Left lung (tissue), 10 donors: ENCODE data around the gene CHMP4B. TPM values are rescaled to one million over a fixed set of nuclear protein-coding genes. Genes with fewer than 3 reads are reported as not detected.

ENCODE experiments used
- ATAC-seq: fragments of 200-7000 bp; cut with Tn5 transposase; one replicate; pipeline ENCODE4 v1.9.1; 2020; ENCODE audit warnings: moderate library complexity
- DNase-seq, 4 donors: peaks; one replicate each; pipeline ENCODE4 v3.0.0-alpha.2; 2013 to 2020
- H3K27ac ChIP-seq, 2 donors: fragments of 200-600 bp; sonication (generic) in 1 of 2; one replicate each; pipeline versions ENCODE4 v1.5.0 to v1.8.0; 2020 to 2021
- H3K27me3 ChIP-seq, 2 donors: fragments of 200-600 bp; sonication (generic) in 1 of 2; one replicate each; pipeline versions ENCODE4 v1.5.0 to v1.8.0; 2020 to 2021
- H3K36me3 ChIP-seq, 2 donors: fragments of 200-600 bp; sonication (generic) in 1 of 2; one replicate each; pipeline versions ENCODE4 v1.5.0 to v1.8.0; 2020 to 2021
- H3K4me1 ChIP-seq, 2 donors: fragments of 200-600 bp; one replicate each; pipeline ENCODE4 v1.8.0; 2021
- H3K4me3 ChIP-seq, 2 donors: fragments of 200-600 bp; sonication (generic) in 1 of 2; one replicate each; pipeline versions ENCODE4 v1.5.0 to v1.8.0; 2020 to 2021; ENCODE audit warnings: mild to moderate bottlenecking in 1 of 2
- H3K9me3 ChIP-seq, 2 donors: fragments of 200-600 bp; sonication (generic) in 1 of 2; one replicate each; pipeline versions ENCODE4 v1.5.0 to v1.8.0; 2020 to 2021
- intact Hi-C, 2 donors: fragments of 100-400 bp; cut with DNase I; formaldehyde crosslinking; loops; one replicate each; pipeline versions ENCODE4 v1.11.2 to v1.14.2; 2022
- polyA plus RNA-seq, 6 donors: library from polyadenylated mRNA; unstranded; fragments of 120-200 nt; gene quantifications; one replicate each; pipeline ENCODE4 v1.2.1, GENCODE V29; 2013; ENCODE audit not compliant: insufficient read length in 6 of 6
- total RNA-seq, 2 donors: library from RNA; stranded (reverse); fragmentation: NEBNext Ultra II Directional; extraction: Animal tissue kit (Norgen Biotek cat#: 25700); gene quantifications; one replicate each; pipeline ENCODE4 v1.2.1, GENCODE V29; 2021
- TF ChIP-seq, protein P1 (sequence below), 2 donors: fragments of 200-600 bp; sonication (generic) in 1 of 2; IDR thresholded peaks; one replicate each; pipeline versions ENCODE4 v1.5.0 to v1.8.0; 2021; ENCODE audit warnings: antibody characterized with exemption in 2 of 2
- donor health status: DM: no; HTN: yes; CAD: no.
- donor health status: DM: no; HTN: no; CAD: no.

CHMP4B gene
- total and polyA plus RNA-seq, 8 donors = 83.2 to 117 (median 109) TPM

DNA sequence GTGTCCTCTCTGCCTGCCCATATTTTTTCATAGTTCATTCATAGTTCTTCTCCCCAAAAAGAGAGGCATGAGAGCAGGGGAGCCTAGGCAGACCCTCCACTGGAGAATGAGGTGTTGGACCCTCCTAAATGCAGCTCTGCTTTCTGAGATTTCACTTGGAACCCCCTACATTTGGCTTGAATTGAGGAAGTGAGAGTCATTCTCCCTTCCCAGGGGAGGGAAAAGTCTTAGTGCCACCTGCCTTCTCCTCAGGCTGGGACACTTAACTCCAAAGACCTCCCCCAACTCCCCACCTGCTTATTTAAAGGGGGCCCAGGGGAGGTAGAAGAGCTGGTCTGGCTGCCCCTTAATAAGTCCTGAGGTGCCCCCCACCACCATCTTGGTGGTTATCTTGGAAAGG lies 78.2 kb downstream of the CHMP4B start:
- H3K9me3 ChIP-seq = peaks cover 0 to 2% of the 10 kb centered on the region in 2 donors
- TF ChIP-seq, protein P1, sequence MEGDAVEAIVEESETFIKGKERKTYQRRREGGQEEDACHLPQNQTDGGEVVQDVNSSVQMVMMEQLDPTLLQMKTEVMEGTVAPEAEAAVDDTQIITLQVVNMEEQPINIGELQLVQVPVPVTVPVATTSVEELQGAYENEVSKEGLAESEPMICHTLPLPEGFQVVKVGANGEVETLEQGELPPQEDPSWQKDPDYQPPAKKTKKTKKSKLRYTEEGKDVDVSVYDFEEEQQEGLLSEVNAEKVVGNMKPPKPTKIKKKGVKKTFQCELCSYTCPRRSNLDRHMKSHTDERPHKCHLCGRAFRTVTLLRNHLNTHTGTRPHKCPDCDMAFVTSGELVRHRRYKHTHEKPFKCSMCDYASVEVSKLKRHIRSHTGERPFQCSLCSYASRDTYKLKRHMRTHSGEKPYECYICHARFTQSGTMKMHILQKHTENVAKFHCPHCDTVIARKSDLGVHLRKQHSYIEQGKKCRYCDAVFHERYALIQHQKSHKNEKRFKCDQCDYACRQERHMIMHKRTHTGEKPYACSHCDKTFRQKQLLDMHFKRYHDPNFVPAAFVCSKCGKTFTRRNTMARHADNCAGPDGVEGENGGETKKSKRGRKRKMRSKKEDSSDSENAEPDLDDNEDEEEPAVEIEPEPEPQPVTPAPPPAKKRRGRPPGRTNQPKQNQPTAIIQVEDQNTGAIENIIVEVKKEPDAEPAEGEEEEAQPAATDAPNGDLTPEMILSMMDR (IDR thresholded peaks at IDR 0.05) = no peak
- no peaks in the 10 kb centered on the region for H3K4me1 ChIP-seq
- intact Hi-C loops = no loop called here
- H3K36me3 ChIP-seq = no peaks in the 10 kb centered on the region
- ATAC-seq (no peak), DNase-seq (no peak)
- H3K4me3 ChIP-seq = no peak overlapping the region
- no peaks in the 10 kb centered on the region for H3K27me3 ChIP-seq
- H3K27ac ChIP-seq = no peak overlapping the region

DNA sequence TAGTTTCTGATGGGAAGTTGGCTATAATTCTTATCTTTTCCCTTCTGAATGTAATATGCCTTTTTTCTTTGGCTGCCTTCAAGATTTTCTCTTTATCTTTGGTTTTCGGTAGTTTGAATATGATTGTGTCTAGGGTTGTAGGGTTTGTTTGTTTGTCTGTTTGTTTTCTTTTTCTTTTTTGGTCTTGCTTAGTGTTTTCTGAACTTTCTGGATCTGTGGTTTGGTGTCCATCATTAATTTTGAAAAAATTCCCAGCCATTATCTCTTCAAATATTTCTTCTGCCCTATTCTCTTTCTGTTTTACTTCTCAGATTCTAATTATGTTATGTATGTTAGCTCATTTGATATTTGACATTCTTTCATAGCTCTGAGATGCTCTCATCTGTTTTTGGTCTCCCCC lies 79.4 kb downstream of the CHMP4B start:
- no peaks in the 10 kb centered on the region for H3K27me3 ChIP-seq
- DNase-seq (no peak), ATAC-seq (no peak)
- H3K4me3 ChIP-seq = no peak overlapping the region
- no peak overlapping the region for H3K27ac ChIP-seq
- intact Hi-C loops = no loop called here
- H3K4me1 ChIP-seq = no peaks in the 10 kb centered on the region
- H3K9me3 ChIP-seq = peaks cover 0 to 2% of the 10 kb centered on the region in 2 donors
- TF ChIP-seq, protein P1 (IDR thresholded peaks at IDR 0.05) = no peak
- no peaks in the 10 kb centered on the region for H3K36me3 ChIP-seq

DNA sequence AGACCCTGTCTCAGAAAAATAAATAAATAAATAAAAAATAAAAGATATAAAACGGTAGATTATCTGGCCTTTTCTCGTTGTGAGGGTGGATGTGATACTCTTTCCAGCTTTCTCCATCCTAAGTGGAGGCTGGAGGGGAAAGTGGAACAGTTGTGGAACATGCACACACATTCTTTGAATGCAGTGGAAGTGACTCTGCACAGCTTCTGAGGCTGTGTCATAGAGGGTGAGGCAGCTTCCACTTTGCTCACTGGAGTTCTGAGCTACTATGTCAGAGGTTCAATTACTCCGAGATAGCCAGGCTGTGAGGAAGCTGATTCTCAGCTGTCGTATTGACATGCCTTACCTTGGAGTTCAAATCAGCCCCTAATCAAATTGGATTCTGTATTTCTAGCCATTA lies 82.2 kb downstream of the CHMP4B start:
- Histone ChIP-seq H3K4me3 (no peak overlapping the region), H3K27ac (no peak overlapping the region), H3K9me3 (peaks cover 0 to 2% of the 10 kb centered on the region in 2 donors), H3K36me3 (no peaks in the 10 kb centered on the region), H3K27me3 (peaks cover 0 to 11% of the 10 kb centered on the region in 2 donors), H3K4me1 (no peaks in the 10 kb centered on the region)
- ATAC-seq = no peak
- TF ChIP-seq, protein P1 (IDR thresholded peaks at IDR 0.05) = no peak
- DNase-seq = no peak
- intact Hi-C loops = no loop called here

DNA sequence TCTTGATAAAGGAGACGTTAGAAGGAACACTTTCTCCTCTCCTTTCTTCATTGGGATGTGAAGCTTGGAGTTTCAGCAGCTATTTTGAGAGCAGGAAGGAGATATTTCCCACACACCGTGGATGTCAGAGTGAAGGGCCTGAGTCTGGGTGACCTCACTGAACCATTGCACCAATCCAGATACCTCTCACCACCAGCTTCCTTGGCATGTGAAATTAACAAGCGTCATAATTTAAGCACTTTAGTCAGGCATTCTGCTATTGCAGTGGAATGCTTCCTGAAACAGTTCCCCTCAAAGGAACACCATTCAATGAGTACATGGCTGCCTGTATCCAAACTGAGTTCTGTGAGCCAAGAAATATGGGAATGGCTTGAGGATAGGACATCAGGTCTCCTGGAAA lies 83.7 kb downstream of the CHMP4B start:
- Histone ChIP-seq H3K27ac (no peak overlapping the region), H3K4me3 (no peak overlapping the region), H3K4me1 (no peaks in the 10 kb centered on the region), H3K27me3 (peaks cover 0 to 11% of the 10 kb centered on the region in 2 donors), H3K9me3 (peaks cover 0 to 2% of the 10 kb centered on the region in 2 donors), H3K36me3 (no peaks in the 10 kb centered on the region)
- ATAC-seq (peak; percentile 34), DNase-seq (no peak)
- TF ChIP-seq, protein P1 (IDR thresholded peaks at IDR 0.05) = no peak
- intact Hi-C loops = no loop called here

DNA sequence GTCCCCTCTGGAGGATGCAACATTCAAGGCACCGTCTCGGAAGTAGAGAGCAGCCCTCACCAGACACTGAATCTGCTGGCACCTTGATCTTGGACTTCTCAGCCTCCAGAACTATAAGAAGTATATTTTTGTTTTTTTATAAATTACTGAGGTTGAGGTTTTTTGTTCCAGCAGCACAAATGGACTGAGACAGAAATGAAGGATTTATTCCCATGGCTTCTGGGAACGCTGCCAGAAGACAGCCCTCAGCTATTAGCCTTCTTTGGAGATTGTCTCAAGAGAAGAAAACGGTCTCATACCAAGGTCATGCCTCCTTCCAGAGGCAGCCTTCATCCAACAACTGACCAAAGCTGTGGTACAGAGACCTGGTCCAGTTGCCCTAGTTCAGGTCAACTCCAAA lies 85.4 kb downstream of the CHMP4B start:
- Histone ChIP-seq H3K4me3 (no peak overlapping the region), H3K36me3 (no peaks in the 10 kb centered on the region), H3K27ac (no peak overlapping the region), H3K4me1 (no peaks in the 10 kb centered on the region), H3K27me3 (peaks cover 0 to 19% of the 10 kb centered on the region in 2 donors), H3K9me3 (no peaks in the 10 kb centered on the region)
- TF ChIP-seq, protein P1 (IDR thresholded peaks at IDR 0.05) = no peak
- DNase-seq (peak in 2 of 4 donors; percentile 22 to 42), ATAC-seq (no peak)
- intact Hi-C loops = no loop called here
